HEK293 (cell line): ENCODE results near the gene SLC35E2B.
A peak's percentile ranks its signal among the peaks of the same experiment; 100 is the strongest.

Experiments
- CTCF ChIA-PET: fragments of 350-600 bp; formaldehyde crosslinking; extraction: SDS; loops from one replicate; lab custom pipeline; 2021; ENCODE audit warnings: antibody characterized with exemption; lab: Yijun Ruan, JAX
- POLR2A ChIA-PET: fragments of 300-600 bp; formaldehyde crosslinking; extraction: SDS; loops from one replicate; lab custom pipeline; 2020; ENCODE audit warnings: antibody characterized with exemption, inconsistent platforms; lab: Yijun Ruan, JAX
- H3K27ac ChIP-seq: fragments of 200-500 bp; sonication (Bioruptor generic); 2 replicates; pipeline ENCODE4 v1.5.1; 2014; ENCODE audit warnings: low read depth, low read length, control low read depth, inconsistent platforms; ENCODE audit errors: extremely low read depth
- H3K36me3 ChIP-seq, 2 experiments: fragments of 200-500 bp in 1 of 2; sonication (Bioruptor generic) in 1 of 2; 1 replicate in 1 of 2; 2 replicates in 1 of 2; pipeline ENCODE4 v1.5.1; 2014 to 2017; ENCODE audit warnings: inconsistent platforms in 2 of 2, low read length in 2 of 2; ENCODE audit not compliant: control insufficient read depth in 2 of 2, insufficient read depth in 1 of 2
- H3K4me1 ChIP-seq: fragments of 200-500 bp; sonication (Bioruptor generic); 2 replicates; pipeline ENCODE4 v1.5.1; 2014; ENCODE audit warnings: mild to moderate bottlenecking, low read length, inconsistent platforms; ENCODE audit not compliant: control insufficient read depth, insufficient read depth
- H3K4me3 ChIP-seq: 2 replicates; pipeline ENCODE4 v1.5.1; 2011; ENCODE audit warnings: low read depth, mild to moderate bottlenecking, control low read depth, low read length, moderate library complexity
- H3K9me3 ChIP-seq: fragments of 200-500 bp; sonication (Bioruptor generic); 2 replicates; pipeline ENCODE4 v1.5.1; 2014; ENCODE audit warnings: low read depth, low read length, inconsistent platforms; ENCODE audit not compliant: control insufficient read depth, insufficient read depth
- FEZF1 ChIP-seq: fragments of 450-650 bp; formaldehyde crosslinking; IDR thresholded peaks from 2 replicates; pipeline ENCODE4 v1.5.1; 2016; ENCODE audit warnings: missing biosample characterization, missing genetic modification characterization
- GLI2 ChIP-seq: fragments of 450-650 bp; formaldehyde crosslinking; IDR thresholded peaks from 2 replicates; pipeline ENCODE4; 2017; ENCODE audit warnings: missing biosample characterization, missing genetic modification characterization, low read depth, borderline replicate concordance
- GLI4 ChIP-seq: fragments of 450-650 bp; formaldehyde crosslinking; IDR thresholded peaks from 2 replicates; pipeline ENCODE4 v1.5.1; 2016; ENCODE audit warnings: missing biosample characterization, missing genetic modification characterization
- GLIS1 ChIP-seq: fragments of 450-650 bp; formaldehyde crosslinking; IDR thresholded peaks from 2 replicates; pipeline ENCODE4 v1.5.1; 2016; ENCODE audit warnings: missing biosample characterization, missing genetic modification characterization
- HOXC10 ChIP-seq: sonication (generic); formaldehyde crosslinking; IDR thresholded peaks from 2 replicates; pipeline ENCODE4 v1.8.1; 2023; ENCODE audit warnings: mild to moderate bottlenecking, missing genetic modification reagents
- HOXD13 ChIP-seq: sonication (generic); formaldehyde crosslinking; IDR thresholded peaks from 2 replicates; pipeline ENCODE4 v1.8.0; 2022; ENCODE audit warnings: missing genetic modification reagents, borderline replicate concordance
- KLF16 ChIP-seq: fragments of 450-650 bp; formaldehyde crosslinking; IDR thresholded peaks from 2 replicates; pipeline ENCODE4 v1.5.1; 2017; ENCODE audit warnings: missing biosample characterization, missing genetic modification characterization
- KLF7 ChIP-seq: fragments of 450-650 bp; formaldehyde crosslinking; IDR thresholded peaks from 2 replicates; pipeline ENCODE4 v1.5.1; 2016; ENCODE audit warnings: missing biosample characterization, missing genetic modification characterization, borderline replicate concordance
- PRDM6 ChIP-seq: fragments of 450-650 bp; formaldehyde crosslinking; IDR thresholded peaks from 2 replicates; pipeline ENCODE4 v1.5.1; 2017; ENCODE audit warnings: missing biosample characterization, missing genetic modification characterization
- REPIN1 ChIP-seq: fragments of 450-650 bp; formaldehyde crosslinking; IDR thresholded peaks from 2 replicates; pipeline ENCODE4 v1.5.1; 2017; ENCODE audit warnings: missing biosample characterization, missing genetic modification characterization, low read depth
- SP7 ChIP-seq: fragments of 450-650 bp; formaldehyde crosslinking; IDR thresholded peaks from 2 replicates; pipeline ENCODE4 v1.5.1; 2016; ENCODE audit warnings: missing biosample characterization, missing genetic modification characterization
- ZNF175 ChIP-seq: fragments of 450-650 bp; formaldehyde crosslinking; IDR thresholded peaks from 2 replicates; pipeline ENCODE4 v1.5.1; 2016; ENCODE audit warnings: missing biosample characterization, missing genetic modification characterization
- ZNF2 ChIP-seq: fragments of 450-650 bp; formaldehyde crosslinking; IDR thresholded peaks from 2 replicates; pipeline ENCODE4 v1.5.1; 2016; ENCODE audit warnings: missing biosample characterization, missing genetic modification characterization
- ZNF214 ChIP-seq: fragments of 450-650 bp; formaldehyde crosslinking; IDR thresholded peaks from 2 replicates; pipeline ENCODE4 v1.5.1; 2017; ENCODE audit warnings: missing biosample characterization, mild to moderate bottlenecking, missing genetic modification characterization, borderline replicate concordance
- ZNF221 ChIP-seq: fragments of 450-650 bp; formaldehyde crosslinking; IDR thresholded peaks from 2 replicates; pipeline ENCODE4 v1.5.1; 2017; ENCODE audit warnings: missing biosample characterization, missing genetic modification characterization, borderline replicate concordance
- ZNF266 ChIP-seq: fragments of 450-650 bp; formaldehyde crosslinking; IDR thresholded peaks from 2 replicates; pipeline ENCODE4 v1.5.1; 2016; ENCODE audit warnings: missing biosample characterization, missing genetic modification characterization, low read depth
- ZNF324 ChIP-seq: fragments of 450-650 bp; formaldehyde crosslinking; IDR thresholded peaks from 2 replicates; pipeline ENCODE4 v1.5.1; 2016; ENCODE audit warnings: missing biosample characterization, missing genetic modification characterization
- ZNF350 ChIP-seq: fragments of 450-650 bp; formaldehyde crosslinking; IDR thresholded peaks from 2 replicates; pipeline ENCODE4 v1.5.0; 2017; ENCODE audit warnings: missing biosample characterization, mild to moderate bottlenecking, missing genetic modification characterization
- ZNF354C ChIP-seq: fragments of 450-650 bp; formaldehyde crosslinking; IDR thresholded peaks from 2 replicates; pipeline ENCODE4 v1.5.1; 2016; ENCODE audit warnings: missing biosample characterization, missing genetic modification characterization, low read depth, borderline replicate concordance
- ZNF423 ChIP-seq: fragments of 450-650 bp; formaldehyde crosslinking; IDR thresholded peaks from 2 replicates; pipeline ENCODE4 v1.5.1; 2016; ENCODE audit warnings: missing biosample characterization, missing genetic modification characterization
- ZNF473 ChIP-seq: fragments of 450-650 bp; formaldehyde crosslinking; IDR thresholded peaks from 2 replicates; pipeline ENCODE4 v1.5.1; 2017; ENCODE audit warnings: missing biosample characterization, missing genetic modification characterization
- ZNF548 ChIP-seq: fragments of 450-650 bp; formaldehyde crosslinking; IDR thresholded peaks from 2 replicates; pipeline ENCODE4 v1.5.1; 2016; ENCODE audit warnings: missing biosample characterization, missing genetic modification characterization
- ZNF558 ChIP-seq: fragments of 450-650 bp; formaldehyde crosslinking; IDR thresholded peaks from 2 replicates; pipeline ENCODE4 v1.5.1; 2016; ENCODE audit warnings: missing biosample characterization, missing genetic modification characterization
- ZNF560 ChIP-seq: fragments of 450-650 bp; formaldehyde crosslinking; IDR thresholded peaks from 2 replicates; pipeline ENCODE4 v1.5.1; 2017; ENCODE audit warnings: missing biosample characterization, missing genetic modification characterization, borderline replicate concordance
- ZNF571 ChIP-seq: fragments of 450-650 bp; formaldehyde crosslinking; IDR thresholded peaks from 2 replicates; pipeline ENCODE4 v1.5.0; 2017; ENCODE audit warnings: missing biosample characterization, missing genetic modification characterization
- ZNF610 ChIP-seq: fragments of 450-650 bp; formaldehyde crosslinking; IDR thresholded peaks from 2 replicates; pipeline ENCODE4 v1.5.1; 2016; ENCODE audit warnings: missing biosample characterization, missing genetic modification characterization, borderline replicate concordance
- ZNF624 ChIP-seq: fragments of 450-650 bp; formaldehyde crosslinking; IDR thresholded peaks from 2 replicates; pipeline ENCODE4 v1.5.1; 2017; ENCODE audit warnings: missing biosample characterization, missing genetic modification characterization
- ZNF629 ChIP-seq: fragments of 450-650 bp; formaldehyde crosslinking; IDR thresholded peaks from 2 replicates; pipeline ENCODE4 v1.5.1; 2017; ENCODE audit warnings: missing biosample characterization, missing genetic modification characterization
- ZNF658 ChIP-seq: fragments of 450-650 bp; formaldehyde crosslinking; IDR thresholded peaks from 2 replicates; pipeline ENCODE4; 2016; ENCODE audit warnings: missing biosample characterization, missing genetic modification characterization
- ZNF76 ChIP-seq: fragments of 450-650 bp; formaldehyde crosslinking; IDR thresholded peaks from 2 replicates; pipeline ENCODE4; 2016; ENCODE audit warnings: low read depth, missing biosample characterization, missing genetic modification characterization, borderline replicate concordance
- ZNF776 ChIP-seq: fragments of 450-650 bp; formaldehyde crosslinking; IDR thresholded peaks from 2 replicates; pipeline ENCODE4 v1.5.0; 2017; ENCODE audit warnings: missing biosample characterization, missing genetic modification characterization, borderline replicate concordance
- TF ChIP-seq, protein P1 (sequence below): fragments of 450-650 bp; formaldehyde crosslinking; IDR thresholded peaks from 2 replicates; pipeline ENCODE4 v1.5.1; 2016; ENCODE audit warnings: missing biosample characterization, missing genetic modification characterization
- TF ChIP-seq, protein P2 (sequence below): fragments of 450-650 bp; formaldehyde crosslinking; IDR thresholded peaks from 2 replicates; pipeline ENCODE4 v1.5.1; 2016; ENCODE audit warnings: missing biosample characterization, missing genetic modification characterization
- TF ChIP-seq, protein P3 (sequence below): fragments of 450-650 bp; formaldehyde crosslinking; IDR thresholded peaks from 2 replicates; pipeline ENCODE4 v1.5.1; 2016; ENCODE audit warnings: missing biosample characterization, missing genetic modification characterization

Gene SLC35E2B

GRCh38 chr1:1614954-1615255, 77.7 kb downstream of the SLC35E2B start (continued):
- peak; percentile 12; the same call in 1 of the 2 replicates for TF ChIP-seq KLF7 (tag by site-specific recombination)
- TF ChIP-seq ZNF214 (tag by site-specific recombination) = no peak
- TF ChIP-seq ZNF266 (tag by site-specific recombination) = 0 out of 2 replicates have a peak, but pooled peaks have one; percentile 24
- no peak for TF ChIP-seq PRDM6 (tag by site-specific recombination)
- no peak for TF ChIP-seq ZNF558 (tag by site-specific recombination)
- no peak for TF ChIP-seq ZNF354C (tag by site-specific recombination)
- no peak for TF ChIP-seq ZNF350 (tag by site-specific recombination)
- TF ChIP-seq ZNF221 = no peak
- no peak for TF ChIP-seq FEZF1 (tag by site-specific recombination)
- TF ChIP-seq, protein P1, sequence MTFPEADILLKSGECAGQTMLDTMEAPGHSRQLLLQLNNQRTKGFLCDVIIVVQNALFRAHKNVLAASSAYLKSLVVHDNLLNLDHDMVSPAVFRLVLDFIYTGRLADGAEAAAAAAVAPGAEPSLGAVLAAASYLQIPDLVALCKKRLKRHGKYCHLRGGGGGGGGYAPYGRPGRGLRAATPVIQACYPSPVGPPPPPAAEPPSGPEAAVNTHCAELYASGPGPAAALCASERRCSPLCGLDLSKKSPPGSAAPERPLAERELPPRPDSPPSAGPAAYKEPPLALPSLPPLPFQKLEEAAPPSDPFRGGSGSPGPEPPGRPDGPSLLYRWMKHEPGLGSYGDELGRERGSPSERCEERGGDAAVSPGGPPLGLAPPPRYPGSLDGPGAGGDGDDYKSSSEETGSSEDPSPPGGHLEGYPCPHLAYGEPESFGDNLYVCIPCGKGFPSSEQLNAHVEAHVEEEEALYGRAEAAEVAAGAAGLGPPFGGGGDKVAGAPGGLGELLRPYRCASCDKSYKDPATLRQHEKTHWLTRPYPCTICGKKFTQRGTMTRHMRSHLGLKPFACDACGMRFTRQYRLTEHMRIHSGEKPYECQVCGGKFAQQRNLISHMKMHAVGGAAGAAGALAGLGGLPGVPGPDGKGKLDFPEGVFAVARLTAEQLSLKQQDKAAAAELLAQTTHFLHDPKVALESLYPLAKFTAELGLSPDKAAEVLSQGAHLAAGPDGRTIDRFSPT (tag by site-specific recombination) = no peak
- TF ChIP-seq ZNF2 (tag by site-specific recombination) = 0 out of 2 replicates have a peak, but pooled peaks have one; percentile 77
- TF ChIP-seq ZNF571 (tag by site-specific recombination) = no peak
- TF ChIP-seq ZNF560 = no peak
- peak; percentile 74; the same call in 1 of the 2 replicates for TF ChIP-seq REPIN1 (tag by site-specific recombination)
- TF ChIP-seq ZNF658 (tag by site-specific recombination) = no peak
- no peak for TF ChIP-seq GLI2 (tag by site-specific recombination)
- TF ChIP-seq ZNF610 (tag by site-specific recombination) = no peak
- no peak for TF ChIP-seq ZNF776
- TF ChIP-seq ZNF175 (tag by site-specific recombination) = no peak
- no peak for TF ChIP-seq ZNF548 (tag by site-specific recombination)
- TF ChIP-seq ZNF473 (tag by site-specific recombination) = no peak
- no peak for TF ChIP-seq ZNF423
- TF ChIP-seq ZNF76 = no peak
- TF ChIP-seq SP7 (tag by site-specific recombination) = no peak; the same call in 1 of the 2 replicates
- no peak for TF ChIP-seq HOXD13 (CRISPR knock-in tag)

DNA sequence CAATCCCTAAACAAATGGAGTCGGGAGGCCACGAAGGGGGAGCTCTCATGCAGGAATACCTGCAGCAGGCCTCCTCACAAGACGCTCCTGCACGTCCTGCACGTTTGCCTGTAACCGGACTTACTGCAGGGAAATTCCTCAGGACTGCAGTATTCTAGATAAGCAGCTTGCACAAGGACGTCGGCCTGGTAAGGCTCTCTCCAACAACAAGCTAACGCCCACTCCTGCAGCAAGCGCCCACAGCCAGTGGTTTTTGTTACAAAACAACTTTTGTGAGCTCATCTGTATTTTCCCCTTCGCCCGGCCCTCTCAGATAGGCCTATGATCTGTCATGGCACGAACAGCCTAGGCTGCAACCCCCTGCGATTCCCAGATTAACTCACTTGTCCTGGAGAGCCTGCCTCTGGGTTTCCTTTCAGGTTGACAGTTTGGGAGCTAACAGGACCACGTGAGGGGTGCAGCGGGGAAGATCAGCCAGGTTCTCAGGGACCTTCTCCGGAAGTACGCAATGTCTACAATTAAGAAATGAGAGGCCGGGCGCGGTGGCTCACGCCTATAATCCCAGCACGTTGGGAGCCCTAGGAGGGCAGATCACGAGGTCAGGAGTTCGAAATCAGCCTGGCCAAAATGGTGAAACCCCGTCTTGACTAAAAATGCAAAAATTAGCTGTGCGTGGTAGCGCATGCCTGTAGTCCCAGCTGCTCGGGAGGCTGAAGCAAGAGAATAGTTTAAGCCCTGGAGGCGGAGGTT, 78.2 kb downstream of the SLC35E2B start:
- H3K4me1 ChIP-seq = 0 out of 2 replicates have a peak, but pooled peaks cover 3% of the 10 kb centered on the region
- ChIA-PET CTCF (interaction anchor here (0.6 to 0.9 kb wide), 3 partner anchors 215 to 591 kb away, joined by 3 to 4 read pairs (median 3); partner anchors contain the start of gene CCNL2), POLR2A (interaction anchor here (0.6 to 3.5 kb wide), 6 partner anchors 12 to 777 kb away, joined by 3 to 17 read pairs (median 5); partner anchors contain the start of genes MORN1 and RER1)
- H3K9me3 ChIP-seq = no peaks in the 10 kb centered on the region
- peaks cover 0 to 27% of the 10 kb centered on the region in 2 experiments; a peak in 1 of 3 replicates for H3K36me3 ChIP-seq
- H3K4me3 ChIP-seq = peak overlapping the region; percentile 100
- H3K27ac ChIP-seq = peak overlapping the region; percentile 40; the same call in 1 of the 2 replicates
- TF ChIP-seq GLIS1 (tag by site-specific recombination) (peak; percentile 54), GLI4 (tag by site-specific recombination) (no peak), ZNF629 (tag by site-specific recombination) (peak; percentile 20; the same call in 1 of the 2 replicates), ZNF624 (tag by site-specific recombination) (no peak), KLF16 (0 out of 2 replicates have a peak, but pooled peaks have one; percentile 25), HOXC10 (no peak), ZNF324 (0 out of 2 replicates have a peak, but pooled peaks have one; percentile 55)
- TF ChIP-seq, protein P2, sequence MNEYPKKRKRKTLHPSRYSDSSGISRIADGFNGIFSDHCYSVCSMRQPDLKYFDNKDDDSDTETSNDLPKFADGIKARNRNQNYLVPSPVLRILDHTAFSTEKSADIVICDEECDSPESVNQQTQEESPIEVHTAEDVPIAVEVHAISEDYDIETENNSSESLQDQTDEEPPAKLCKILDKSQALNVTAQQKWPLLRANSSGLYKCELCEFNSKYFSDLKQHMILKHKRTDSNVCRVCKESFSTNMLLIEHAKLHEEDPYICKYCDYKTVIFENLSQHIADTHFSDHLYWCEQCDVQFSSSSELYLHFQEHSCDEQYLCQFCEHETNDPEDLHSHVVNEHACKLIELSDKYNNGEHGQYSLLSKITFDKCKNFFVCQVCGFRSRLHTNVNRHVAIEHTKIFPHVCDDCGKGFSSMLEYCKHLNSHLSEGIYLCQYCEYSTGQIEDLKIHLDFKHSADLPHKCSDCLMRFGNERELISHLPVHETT (tag by site-specific recombination) = 0 out of 2 replicates have a peak, but pooled peaks have one; percentile 56
- TF ChIP-seq, protein P3, sequence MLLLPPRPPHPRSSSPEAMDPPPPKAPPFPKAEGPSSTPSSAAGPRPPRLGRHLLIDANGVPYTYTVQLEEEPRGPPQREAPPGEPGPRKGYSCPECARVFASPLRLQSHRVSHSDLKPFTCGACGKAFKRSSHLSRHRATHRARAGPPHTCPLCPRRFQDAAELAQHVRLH = peak; percentile 39; the same call in 1 of the 2 replicates
